Measurements from ENCODE around the gene PPARGC1A. TPM values are rescaled to one million over a fixed set of nuclear protein-coding genes. Genes with fewer than 3 reads are reported as not detected.

PPARGC1A gene
- total and polyA plus RNA-seq, 9 donors, result 6.8 to 10.9 (median 7.6) TPM

GRCh38 chr4:23915459-23916132, 25.7 kb upstream of the PPARGC1A start:
- no CpG with 5 or more reads among the region's 2 CpGs for WGBS (ENCODE audit: insufficient coverage)
- Histone ChIP-seq H3K27ac (ENCODE audit: low read length) (no peak overlapping the region), H3K4me1 (ENCODE audit: control insufficient read depth, insufficient read depth, low read length) (no peaks in the 10 kb centered on the region), H3K4me3 (ENCODE audit: low read length) (no peak overlapping the region), H3K9me3 (replicated peaks; ENCODE audit: control insufficient read depth, low read depth, low read length) (no peaks in the 10 kb centered on the region), H3K36me3 (ENCODE audit: control insufficient read depth, insufficient read depth, low read length) (no peaks in the 10 kb centered on the region), H3K27me3 (ENCODE audit: control insufficient read depth, insufficient read depth, low read length) (no peaks in the 10 kb centered on the region)
- no peak for DNase-seq

GRCh38 chr4:23911675-23912455, 22.0 kb upstream of the PPARGC1A start:
- Histone ChIP-seq H3K4me1 (ENCODE audit: control insufficient read depth, insufficient read depth, low read length) (no peaks in the 10 kb centered on the region), H3K36me3 (ENCODE audit: control insufficient read depth, insufficient read depth, low read length) (no peaks in the 10 kb centered on the region), H3K27me3 (ENCODE audit: control insufficient read depth, insufficient read depth, low read length) (no peaks in the 10 kb centered on the region), H3K4me3 (ENCODE audit: low read length) (no peak overlapping the region), H3K27ac (ENCODE audit: low read length) (no peak overlapping the region), H3K9me3 (replicated peaks; ENCODE audit: control insufficient read depth, low read depth, low read length) (no peaks in the 10 kb centered on the region)
- no CpG with 5 or more reads among the region's 2 CpGs for WGBS (ENCODE audit: insufficient coverage)
- no peak for DNase-seq

GRCh38 chr4:23909671-23910070, 19.8 kb upstream of the PPARGC1A start:
- Histone ChIP-seq H3K9me3 (replicated peaks; ENCODE audit: control insufficient read depth, low read depth, low read length) (no peaks in the 10 kb centered on the region), H3K36me3 (ENCODE audit: control insufficient read depth, insufficient read depth, low read length) (no peaks in the 10 kb centered on the region), H3K4me3 (ENCODE audit: low read length) (no peak overlapping the region), H3K27me3 (ENCODE audit: control insufficient read depth, insufficient read depth, low read length) (no peaks in the 10 kb centered on the region), H3K27ac (ENCODE audit: low read length) (no peak overlapping the region), H3K4me1 (ENCODE audit: control insufficient read depth, insufficient read depth, low read length) (no peaks in the 10 kb centered on the region)
- no peak for DNase-seq
- WGBS (ENCODE audit: insufficient coverage), result no CpG with 5 or more reads among the region's 1 CpG

GRCh38 chr4:23906839-23907238, 17.0 kb upstream of the PPARGC1A start:
- Histone ChIP-seq H3K27me3 (ENCODE audit: control insufficient read depth, insufficient read depth, low read length) (no peaks in the 10 kb centered on the region), H3K4me3 (ENCODE audit: low read length) (no peak overlapping the region), H3K9me3 (replicated peaks; ENCODE audit: control insufficient read depth, low read depth, low read length) (no peaks in the 10 kb centered on the region), H3K27ac (ENCODE audit: low read length) (no peak overlapping the region), H3K4me1 (ENCODE audit: control insufficient read depth, insufficient read depth, low read length) (peaks cover 5% of the 10 kb centered on the region), H3K36me3 (ENCODE audit: control insufficient read depth, insufficient read depth, low read length) (no peaks in the 10 kb centered on the region)
- no peak for DNase-seq
- no CpG with 5 or more reads among the region's 3 CpGs for WGBS (ENCODE audit: insufficient coverage)

GRCh38 chr4:23904639-23905071, 14.8 kb upstream of the PPARGC1A start:
- H3K4me3 ChIP-seq (ENCODE audit: low read length), result no peak overlapping the region
- peaks cover 5% of the 10 kb centered on the region for H3K4me1 ChIP-seq (ENCODE audit: control insufficient read depth, insufficient read depth, low read length)
- 51% methylated on average over 2 of the region's 5 CpGs for WGBS (ENCODE audit: insufficient coverage)
- peak overlapping the region; percentile 68 for H3K27ac ChIP-seq (ENCODE audit: low read length)
- H3K9me3 ChIP-seq (replicated peaks; ENCODE audit: control insufficient read depth, low read depth, low read length), result no peaks in the 10 kb centered on the region
- no peaks in the 10 kb centered on the region for H3K27me3 ChIP-seq (ENCODE audit: control insufficient read depth, insufficient read depth, low read length)
- H3K36me3 ChIP-seq (ENCODE audit: control insufficient read depth, insufficient read depth, low read length), result no peaks in the 10 kb centered on the region
- DNase-seq, result peak; percentile 61

GRCh38 chr4:23903859-23904438, 14.1 kb upstream of the PPARGC1A start:
- no peak overlapping the region for H3K4me3 ChIP-seq (ENCODE audit: low read length)
- H3K27me3 ChIP-seq (ENCODE audit: control insufficient read depth, insufficient read depth, low read length), result no peaks in the 10 kb centered on the region
- peaks cover 5% of the 10 kb centered on the region for H3K4me1 ChIP-seq (ENCODE audit: control insufficient read depth, insufficient read depth, low read length)
- H3K36me3 ChIP-seq (ENCODE audit: control insufficient read depth, insufficient read depth, low read length), result no peaks in the 10 kb centered on the region
- H3K27ac ChIP-seq (ENCODE audit: low read length), result peak overlapping the region; percentile 68
- peak; percentile 69 for DNase-seq
- WGBS (ENCODE audit: insufficient coverage), result 31% methylated on average over 2 of the region's 7 CpGs
- H3K9me3 ChIP-seq (replicated peaks; ENCODE audit: control insufficient read depth, low read depth, low read length), result no peaks in the 10 kb centered on the region

GRCh38 chr4:23902222-23902804, 12.5 kb upstream of the PPARGC1A start:
- Histone ChIP-seq H3K9me3 (replicated peaks; ENCODE audit: control insufficient read depth, low read depth, low read length) (no peaks in the 10 kb centered on the region), H3K4me3 (ENCODE audit: low read length) (no peak overlapping the region)
- 81% methylated on average over 3 of the region's 4 CpGs for WGBS (ENCODE audit: insufficient coverage)

GRCh38 chr4:23900636-23901035, 10.8 kb upstream of the PPARGC1A start:
- H3K36me3 ChIP-seq (ENCODE audit: control insufficient read depth, insufficient read depth, low read length), result no peaks in the 10 kb centered on the region
- peaks cover 5% of the 10 kb centered on the region for H3K4me1 ChIP-seq (ENCODE audit: control insufficient read depth, insufficient read depth, low read length)
- H3K27ac ChIP-seq (ENCODE audit: low read length), result no peak overlapping the region
- no peaks in the 10 kb centered on the region for H3K9me3 ChIP-seq (replicated peaks; ENCODE audit: control insufficient read depth, low read depth, low read length)
- 90% methylated on average over 2 of the region's 6 CpGs for WGBS (ENCODE audit: insufficient coverage)
- no peaks in the 10 kb centered on the region for H3K27me3 ChIP-seq (ENCODE audit: control insufficient read depth, insufficient read depth, low read length)
- no peak overlapping the region for H3K4me3 ChIP-seq (ENCODE audit: low read length)
- DNase-seq, result no peak

More at GRCh38 chr4:23902222-23902804, 12.5 kb upstream of the PPARGC1A start:
- Histone ChIP-seq H3K4me1 (ENCODE audit: control insufficient read depth, insufficient read depth, low read length) (peaks cover 5% of the 10 kb centered on the region), H3K27me3 (ENCODE audit: control insufficient read depth, insufficient read depth, low read length) (no peaks in the 10 kb centered on the region), H3K36me3 (ENCODE audit: control insufficient read depth, insufficient read depth, low read length) (no peaks in the 10 kb centered on the region), H3K27ac (ENCODE audit: low read length) (no peak overlapping the region)
- DNase-seq, result no peak

GRCh38 chr4:23899565-23899964, 9.7 kb upstream of the PPARGC1A start:
- no CpG with 5 or more reads among the region's 4 CpGs for WGBS (ENCODE audit: insufficient coverage)
- Histone ChIP-seq H3K27ac (ENCODE audit: low read length) (no peak overlapping the region), H3K4me3 (ENCODE audit: low read length) (no peak overlapping the region), H3K9me3 (replicated peaks; ENCODE audit: control insufficient read depth, low read depth, low read length) (no peaks in the 10 kb centered on the region), H3K4me1 (ENCODE audit: control insufficient read depth, insufficient read depth, low read length) (peaks cover 5% of the 10 kb centered on the region), H3K27me3 (ENCODE audit: control insufficient read depth, insufficient read depth, low read length) (no peaks in the 10 kb centered on the region), H3K36me3 (ENCODE audit: control insufficient read depth, insufficient read depth, low read length) (no peaks in the 10 kb centered on the region)
- DNase-seq, result no peak

GRCh38 chr4:23897564-23898109, 7.8 kb upstream of the PPARGC1A start:
- Histone ChIP-seq H3K9me3 (replicated peaks; ENCODE audit: control insufficient read depth, low read depth, low read length) (no peaks in the 10 kb centered on the region), H3K4me3 (ENCODE audit: low read length) (no peak overlapping the region), H3K27ac (ENCODE audit: low read length) (no peak overlapping the region), H3K36me3 (ENCODE audit: control insufficient read depth, insufficient read depth, low read length) (no peaks in the 10 kb centered on the region), H3K4me1 (ENCODE audit: control insufficient read depth, insufficient read depth, low read length) (no peaks in the 10 kb centered on the region), H3K27me3 (ENCODE audit: control insufficient read depth, insufficient read depth, low read length) (no peaks in the 10 kb centered on the region)
- no peak for DNase-seq
- WGBS (ENCODE audit: insufficient coverage), result 77% methylated on average over 2 of the region's 4 CpGs
